Thyroid gland (tissue), 4 donors: ENCODE results near the gene RFX2.

Experiments used
- POLR2A ChIP-seq, 2 donors: fragments of 450-650 bp; IDR thresholded peaks; one replicate each; pipeline ENCODE4 v1.6.1; 2017; ENCODE audit warnings: antibody characterized with exemption in 2 of 2, mild to moderate bottlenecking in 2 of 2, moderate library complexity in 1 of 2
- TF ChIP-seq, protein P1 (sequence below), 6 experiments: fragments of 200-600 bp in 3 of 6; fragments of 450-650 bp in 3 of 6; sonication (generic) in 3 of 6; IDR thresholded peaks; one replicate each; pipeline ENCODE4 v1.5.1; 2016 to 2019; ENCODE audit warnings: antibody characterized with exemption in 6 of 6, mild to moderate bottlenecking in 2 of 6, inconsistent platforms in 1 of 6, moderate library complexity in 1 of 6

DNA sequence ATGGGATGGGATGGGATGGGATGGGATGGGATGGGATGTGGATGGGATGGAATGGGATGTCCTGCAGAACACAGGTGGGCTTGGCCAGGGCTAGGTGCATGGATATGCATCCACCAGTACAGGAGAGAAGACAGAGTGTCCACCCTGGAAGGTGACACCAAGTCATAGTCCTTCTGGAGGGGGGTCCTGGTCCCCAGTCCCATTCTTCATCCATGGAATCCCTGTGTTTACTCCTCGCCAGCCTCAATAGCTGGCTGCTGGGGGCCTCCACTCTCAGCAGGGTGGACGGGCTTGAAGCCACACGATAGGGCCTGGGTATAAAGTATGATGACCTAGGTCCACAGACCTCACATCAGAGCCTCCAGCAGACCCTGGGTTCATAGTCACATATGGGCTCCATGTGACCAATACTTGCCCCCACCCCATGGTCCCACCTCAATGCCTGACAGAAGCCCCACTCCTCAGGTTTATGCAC lies 40.1 kb downstream of the RFX2 start:
- TF ChIP-seq, protein P1, sequence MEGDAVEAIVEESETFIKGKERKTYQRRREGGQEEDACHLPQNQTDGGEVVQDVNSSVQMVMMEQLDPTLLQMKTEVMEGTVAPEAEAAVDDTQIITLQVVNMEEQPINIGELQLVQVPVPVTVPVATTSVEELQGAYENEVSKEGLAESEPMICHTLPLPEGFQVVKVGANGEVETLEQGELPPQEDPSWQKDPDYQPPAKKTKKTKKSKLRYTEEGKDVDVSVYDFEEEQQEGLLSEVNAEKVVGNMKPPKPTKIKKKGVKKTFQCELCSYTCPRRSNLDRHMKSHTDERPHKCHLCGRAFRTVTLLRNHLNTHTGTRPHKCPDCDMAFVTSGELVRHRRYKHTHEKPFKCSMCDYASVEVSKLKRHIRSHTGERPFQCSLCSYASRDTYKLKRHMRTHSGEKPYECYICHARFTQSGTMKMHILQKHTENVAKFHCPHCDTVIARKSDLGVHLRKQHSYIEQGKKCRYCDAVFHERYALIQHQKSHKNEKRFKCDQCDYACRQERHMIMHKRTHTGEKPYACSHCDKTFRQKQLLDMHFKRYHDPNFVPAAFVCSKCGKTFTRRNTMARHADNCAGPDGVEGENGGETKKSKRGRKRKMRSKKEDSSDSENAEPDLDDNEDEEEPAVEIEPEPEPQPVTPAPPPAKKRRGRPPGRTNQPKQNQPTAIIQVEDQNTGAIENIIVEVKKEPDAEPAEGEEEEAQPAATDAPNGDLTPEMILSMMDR (IDR thresholded peaks at IDR 0.05) = no peak
- no peak for TF ChIP-seq POLR2A (IDR thresholded peaks at IDR 0.05)
